ENCODE data around the gene HDAC7.

HDAC7 gene

DNA sequence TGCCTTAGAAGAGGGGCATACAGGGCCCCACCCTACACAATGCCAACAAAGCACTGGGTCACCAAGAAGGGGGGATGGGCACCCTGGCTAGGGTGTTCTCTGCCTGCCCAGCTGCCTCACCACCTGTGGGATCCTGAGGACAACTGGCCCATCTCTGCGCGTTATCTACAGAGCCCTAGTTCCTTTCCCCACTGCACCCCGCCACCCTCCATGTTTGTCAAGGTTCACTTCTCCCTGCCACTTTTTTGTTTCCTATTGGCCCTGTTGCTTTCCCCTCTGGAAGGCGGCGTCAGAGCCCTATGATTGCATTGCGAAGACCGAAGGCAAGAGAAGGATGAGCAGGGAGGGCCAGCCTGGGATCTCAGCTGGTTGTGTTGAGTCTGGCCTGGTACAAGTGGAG lies 45.0 kb downstream of the HDAC7 start:
- Histone ChIP-seq H3K9me3 (ENCODE audit: severe bottlenecking) (no peaks in the 10 kb centered on the region), H3K4me3 (ENCODE audit: low read depth, low read length) (no peak overlapping the region), H3K27ac (no peak overlapping the region), H3K36me3 (no peaks in the 10 kb centered on the region; the same call in 1 of the 2 replicates), H3K27me3 (ENCODE audit: insufficient read depth, low read depth, severe bottlenecking) (no peaks in the 10 kb centered on the region)
- TF ChIP-seq, protein P1, sequence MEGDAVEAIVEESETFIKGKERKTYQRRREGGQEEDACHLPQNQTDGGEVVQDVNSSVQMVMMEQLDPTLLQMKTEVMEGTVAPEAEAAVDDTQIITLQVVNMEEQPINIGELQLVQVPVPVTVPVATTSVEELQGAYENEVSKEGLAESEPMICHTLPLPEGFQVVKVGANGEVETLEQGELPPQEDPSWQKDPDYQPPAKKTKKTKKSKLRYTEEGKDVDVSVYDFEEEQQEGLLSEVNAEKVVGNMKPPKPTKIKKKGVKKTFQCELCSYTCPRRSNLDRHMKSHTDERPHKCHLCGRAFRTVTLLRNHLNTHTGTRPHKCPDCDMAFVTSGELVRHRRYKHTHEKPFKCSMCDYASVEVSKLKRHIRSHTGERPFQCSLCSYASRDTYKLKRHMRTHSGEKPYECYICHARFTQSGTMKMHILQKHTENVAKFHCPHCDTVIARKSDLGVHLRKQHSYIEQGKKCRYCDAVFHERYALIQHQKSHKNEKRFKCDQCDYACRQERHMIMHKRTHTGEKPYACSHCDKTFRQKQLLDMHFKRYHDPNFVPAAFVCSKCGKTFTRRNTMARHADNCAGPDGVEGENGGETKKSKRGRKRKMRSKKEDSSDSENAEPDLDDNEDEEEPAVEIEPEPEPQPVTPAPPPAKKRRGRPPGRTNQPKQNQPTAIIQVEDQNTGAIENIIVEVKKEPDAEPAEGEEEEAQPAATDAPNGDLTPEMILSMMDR (IDR thresholded peaks at IDR 0.05; ENCODE audit: low read depth, low read length) = no peak
- no peak for DNase-seq

GRCh38 chr12:47773858-47774580 lies 45.7 kb downstream of the HDAC7 start:
- H3K4me3 ChIP-seq (ENCODE audit: low read depth, low read length) = peak overlapping the region; percentile 63
- H3K9me3 ChIP-seq (ENCODE audit: severe bottlenecking) = no peaks in the 10 kb centered on the region
- DNase-seq = no peak
- H3K27ac ChIP-seq = peak overlapping the region; percentile 76
- H3K36me3 ChIP-seq = no peaks in the 10 kb centered on the region; the same call in 1 of the 2 replicates
- no peaks in the 10 kb centered on the region for H3K27me3 ChIP-seq (ENCODE audit: insufficient read depth, low read depth, severe bottlenecking)
- TF ChIP-seq, protein P1 (IDR thresholded peaks at IDR 0.05; ENCODE audit: low read depth, low read length) = no peak

DNA sequence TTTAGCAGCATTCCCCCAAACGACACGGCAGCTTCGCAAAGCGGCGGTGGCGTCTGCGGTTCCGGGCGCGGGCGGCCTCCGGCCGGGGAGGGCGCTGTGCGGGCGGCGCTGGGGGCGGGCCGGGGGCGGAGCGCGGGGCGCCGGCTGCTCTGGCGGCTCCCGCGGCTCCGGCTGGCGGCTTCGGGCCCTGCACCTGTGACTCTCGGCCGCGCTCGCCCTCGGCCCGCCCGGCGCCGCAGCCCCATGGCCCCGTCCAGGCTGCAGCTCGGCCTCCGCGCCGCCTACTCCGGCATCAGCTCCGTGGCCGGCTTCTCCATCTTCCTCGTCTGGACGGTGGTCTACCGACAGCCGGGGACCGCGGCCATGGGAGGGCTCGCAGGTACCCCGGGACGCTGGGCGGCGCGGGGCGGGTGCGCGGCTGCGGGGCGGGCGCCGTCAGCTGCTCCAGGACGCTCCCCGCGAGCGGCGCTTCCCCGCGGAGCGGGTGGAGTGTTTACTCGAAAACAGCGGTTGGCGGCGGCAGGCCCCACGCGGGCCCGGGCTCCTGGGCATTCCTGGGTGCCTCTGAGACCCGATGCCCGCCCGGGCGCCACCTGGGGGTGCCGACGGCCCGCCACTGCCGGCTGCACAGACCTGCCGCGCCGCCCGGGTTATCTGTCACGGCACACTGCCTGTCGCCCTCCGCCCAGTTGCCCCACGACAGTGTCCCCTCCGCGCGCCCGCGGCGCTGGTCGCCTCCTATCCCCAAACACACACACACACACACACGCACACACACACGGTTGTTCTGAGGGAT lies 46.4 kb downstream of the HDAC7 start, which contains the start of gene SLC48A1:
Gene SLC48A1, plus strand, starts transcription at position 177 of the 796 bp plus-strand sequence. Its CDS starts 67 bp downstream, at position 244.
- no peaks in the 10 kb centered on the region for H3K27me3 ChIP-seq (ENCODE audit: insufficient read depth, low read depth, severe bottlenecking)
- peak; percentile 65 for DNase-seq
- H3K9me3 ChIP-seq (ENCODE audit: severe bottlenecking) = no peaks in the 10 kb centered on the region
- no peaks in the 10 kb centered on the region; the same call in 1 of the 2 replicates for H3K36me3 ChIP-seq
- TF ChIP-seq, protein P1 (IDR thresholded peaks at IDR 0.05; ENCODE audit: low read depth, low read length) = peak; percentile 47
- peak within 1 kb of the TSS; percentile 63 for H3K4me3 ChIP-seq (ENCODE audit: low read depth, low read length)
- H3K27ac ChIP-seq = peak within 1 kb of the TSS; percentile 76

DNA sequence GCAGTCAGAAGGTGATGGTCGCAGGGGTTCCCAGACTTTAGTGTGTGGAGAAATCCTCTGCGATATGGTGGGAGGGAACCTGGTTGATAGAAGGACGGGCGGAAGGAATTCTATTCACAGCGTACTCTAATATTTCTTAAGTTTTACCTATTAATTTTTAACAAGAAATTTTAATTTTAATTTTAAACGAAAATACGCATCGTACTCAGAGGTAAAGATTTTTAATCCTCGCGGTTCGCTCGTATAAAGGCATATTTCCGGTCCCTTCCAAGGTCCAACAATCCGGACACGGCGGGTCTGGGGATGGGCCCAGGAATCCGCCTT lies 47.0 kb downstream of the HDAC7 start:
- peak overlapping the region; percentile 76 for H3K27ac ChIP-seq
- no peaks in the 10 kb centered on the region; the same call in 1 of the 2 replicates for H3K36me3 ChIP-seq
- no peaks in the 10 kb centered on the region for H3K27me3 ChIP-seq (ENCODE audit: insufficient read depth, low read depth, severe bottlenecking)
- TF ChIP-seq, protein P1 (IDR thresholded peaks at IDR 0.05; ENCODE audit: low read depth, low read length) = no peak
- no peak for DNase-seq
- no peaks in the 10 kb centered on the region for H3K9me3 ChIP-seq (ENCODE audit: severe bottlenecking)
- H3K4me3 ChIP-seq (ENCODE audit: low read depth, low read length) = peak overlapping the region; percentile 57

DNA sequence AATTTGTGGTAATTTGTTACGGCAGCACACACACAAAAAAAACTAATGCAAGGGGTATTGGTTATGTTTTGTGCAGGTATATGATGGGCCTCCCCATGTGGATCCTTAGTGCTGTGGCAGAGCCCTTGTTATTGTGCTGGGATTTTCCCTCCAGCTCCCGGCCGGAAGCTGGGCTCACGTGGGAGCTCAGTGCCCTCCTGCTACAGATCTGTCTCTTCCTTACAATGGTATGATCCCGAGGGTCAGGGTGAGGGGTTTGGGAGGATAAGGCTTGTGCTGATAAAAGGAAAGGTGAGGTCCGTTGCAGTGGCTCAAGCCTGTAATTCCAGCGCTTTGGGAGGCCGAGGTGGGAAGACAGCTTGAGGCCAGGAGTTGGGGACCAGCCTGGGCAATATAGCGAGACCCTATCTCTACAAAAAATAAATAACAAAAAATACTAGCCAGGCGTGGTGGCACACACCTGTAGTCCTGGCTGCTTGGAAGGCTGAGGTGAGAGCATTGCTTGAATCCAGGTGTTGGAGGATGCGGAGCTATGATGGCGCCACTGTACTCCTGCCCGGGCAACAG lies 47.5 kb downstream of the HDAC7 start:
- TF ChIP-seq, protein P1 (IDR thresholded peaks at IDR 0.05; ENCODE audit: low read depth, low read length) = no peak
- H3K27me3 ChIP-seq (ENCODE audit: insufficient read depth, low read depth, severe bottlenecking) = no peaks in the 10 kb centered on the region
- no peak for DNase-seq
- no peaks in the 10 kb centered on the region; the same call in 1 of the 2 replicates for H3K36me3 ChIP-seq
- H3K4me3 ChIP-seq (ENCODE audit: low read depth, low read length) = no peak overlapping the region; the same call in 1 of the 2 replicates
- no peak overlapping the region for H3K27ac ChIP-seq
- H3K9me3 ChIP-seq (ENCODE audit: severe bottlenecking) = no peaks in the 10 kb centered on the region
